WTC11 (cell line): ENCODE results near the gene ST6GALNAC3.

Experiments
- CTCF ChIP-seq: fragments of 200-600 bp; IDR thresholded peaks from 2 replicates; pipeline ENCODE4 v1.8.0; 2022; ENCODE audit warnings: antibody characterized with exemption
- EMX1 ChIP-seq: fragments of 250-450 bp; sonication (Bioruptor Pico); IDR thresholded peaks from 2 replicates; pipeline ENCODE4 v1.8.0; 2021; ENCODE audit warnings: mild to moderate bottlenecking
- FOXP1 ChIP-seq: sonication (generic); formaldehyde crosslinking; IDR thresholded peaks from 2 replicates; pipeline ENCODE4 v1.8.0; 2022; ENCODE audit warnings: missing genetic modification reagents, mild to moderate bottlenecking, moderate library complexity, borderline replicate concordance
- JUN ChIP-seq: sonication (generic); formaldehyde crosslinking; IDR thresholded peaks from 2 replicates; pipeline ENCODE4 v1.8.0; 2023; ENCODE audit warnings: mild to moderate bottlenecking, missing genetic modification reagents

DNA sequence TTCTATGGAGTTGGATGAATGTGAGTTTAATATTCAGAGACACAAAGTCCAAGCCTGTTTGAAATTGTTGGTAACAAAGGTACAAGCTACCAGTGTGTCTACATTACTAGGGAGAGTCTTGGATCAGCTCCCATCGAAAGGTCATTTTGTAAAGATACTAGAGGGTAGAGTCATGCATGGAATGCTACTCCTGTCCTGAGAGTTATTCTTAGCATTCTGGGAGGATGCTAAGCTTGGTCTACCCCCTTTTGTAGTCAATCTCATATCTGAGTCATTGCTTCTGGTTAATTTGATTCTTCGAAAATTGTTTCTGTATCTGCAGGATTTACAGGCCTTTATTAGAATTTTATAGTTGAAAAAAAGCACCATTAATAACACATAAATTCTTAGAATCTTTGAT is 240.2 kb downstream of the ST6GALNAC3 start:
- TF ChIP-seq CTCF (no peak), JUN (no peak), FOXP1 (CRISPR knock-in tag) (no peak), EMX1 (CRISPR knock-in tag) (no peak)
